NCI-H510A (cell line): ENCODE measurements around the gene RARB.

Source experiments
- DNase-seq: peaks from one replicate; lab custom pipeline; 2025; lab: John Stamatoyannopoulos, UW

The RARB gene

GRCh38 chr3:25423780-25424588, 4.1 kb upstream of the RARB start:
- no peak for DNase-seq

GRCh38 chr3:25424614-25425013, 3.4 kb upstream of the RARB start:
- no peak for DNase-seq

- no peak for DNase-seq
Measured at GRCh38 chr3:25426408-25426807, 1.7 kb upstream of the RARB start.

GRCh38 chr3:25427155-25427554, 908 bp upstream of the RARB start:
- no peak for DNase-seq

GRCh38 chr3:25427563-25427941, 511 bp upstream of the RARB start:
- no peak for DNase-seq

GRCh38 chr3:25428789-25429335, 799 bp downstream of the RARB start:
- no peak for DNase-seq

GRCh38 chr3:25429361-25430286, 1.6 kb downstream of the RARB start:
- DNase-seq: no peak

- no peak for DNase-seq
Measured at GRCh38 chr3:25430287-25430934, 2.3 kb downstream of the RARB start.

- no peak for DNase-seq
Measured at GRCh38 chr3:25430935-25431770, 3.1 kb downstream of the RARB start.

GRCh38 chr3:25432176-25432720, 4.2 kb downstream of the RARB start:
- no peak for DNase-seq

GRCh38 chr3:25433106-25433505, 5.0 kb downstream of the RARB start:
- no peak for DNase-seq

- no peak for DNase-seq
Measured at GRCh38 chr3:25433868-25434267, 5.8 kb downstream of the RARB start.

GRCh38 chr3:25437953-25438352, 9.9 kb downstream of the RARB start:
- no peak for DNase-seq

GRCh38 chr3:25438791-25439555, 10.9 kb downstream of the RARB start:
- no peak for DNase-seq

GRCh38 chr3:25441234-25441856, 13.3 kb downstream of the RARB start:
- DNase-seq: no peak

- no peak for DNase-seq
Measured at GRCh38 chr3:25442486-25442885, 14.4 kb downstream of the RARB start.

GRCh38 chr3:25444273-25444672, 16.2 kb downstream of the RARB start:
- no peak for DNase-seq

- no peak for DNase-seq
Measured at GRCh38 chr3:25445731-25446130, 17.7 kb downstream of the RARB start.

GRCh38 chr3:25447285-25447684, 19.2 kb downstream of the RARB start:
- DNase-seq: no peak

- DNase-seq: no peak
Measured at GRCh38 chr3:25447925-25448324, 19.9 kb downstream of the RARB start.
